ENCODE data around the gene CAPZA2.

CAPZA2 gene

DNA sequence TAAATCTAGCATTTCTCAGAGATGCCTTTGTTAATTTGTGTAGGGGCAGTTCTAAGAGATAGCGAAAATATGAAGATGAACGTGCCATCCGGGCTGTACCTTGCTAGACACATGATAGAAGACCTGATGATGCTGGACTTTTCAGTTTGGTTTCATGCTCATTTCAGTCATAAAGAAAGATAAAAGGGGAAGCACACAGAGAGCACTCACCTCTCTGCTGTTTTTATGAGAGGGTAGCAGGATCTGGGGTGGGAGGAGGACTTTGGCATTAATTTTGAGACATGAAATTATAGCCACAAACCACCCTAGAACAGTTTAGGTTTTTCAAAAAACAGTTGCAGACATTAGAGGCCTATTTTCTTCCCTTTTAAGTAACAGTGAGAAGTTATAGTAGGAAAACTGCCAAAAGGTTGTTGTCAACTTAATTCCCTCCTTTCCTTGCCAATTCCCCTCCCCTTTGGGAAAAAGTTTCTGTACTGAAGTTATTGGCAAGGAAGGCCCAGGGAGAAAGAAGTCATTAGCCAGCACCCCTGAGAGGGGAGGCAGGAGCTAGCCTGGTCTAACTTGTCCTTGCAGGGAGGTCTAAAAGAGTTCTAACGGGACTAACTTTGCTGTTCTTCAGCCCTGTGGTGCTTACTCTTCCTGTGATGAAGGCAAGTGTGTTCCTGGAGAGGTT, 93.6 kb downstream of the CAPZA2 start:
- H3K9me3 ChIP-seq (ENCODE audit: control insufficient read depth, insufficient read depth, low read depth, low read length), result no peaks in the 10 kb centered on the region
- peaks cover 11% of the 10 kb centered on the region for H3K4me1 ChIP-seq (ENCODE audit: control insufficient read depth, insufficient read depth, low read length)
- H3K36me3 ChIP-seq (ENCODE audit: control insufficient read depth in 2 of 2, insufficient read depth in 1 of 2, low read length in 2 of 2), result no peaks in the 10 kb centered on the region
- no peak overlapping the region for H3K4me3 ChIP-seq (ENCODE audit: low read depth, low read length)
- H3K27ac ChIP-seq (ENCODE audit: extremely low read depth, low read depth, low read length), result peak overlapping the region; percentile 46
- CTCF ChIA-PET, result interaction anchor here (0.6 to 1.4 kb wide), 3 partner anchors 15 to 29 kb away, joined by 3 to 4 read pairs (median 4); no protein-coding TSS in a partner anchor
- TF ChIP-seq FEZF1 (tag by site-specific recombination; IDR thresholded peaks at IDR 0.05) (0 out of 2 replicates have a peak, but pooled peaks have one; percentile 8), ZSCAN30 (tag by site-specific recombination; IDR thresholded peaks at IDR 0.05) (peak; percentile 42; the same call in 1 of the 2 replicates), KLF1 (tag by site-specific recombination; IDR thresholded peaks at IDR 0.05) (no peak), IKZF3 (tag by site-specific recombination; IDR thresholded peaks at IDR 0.05) (no peak), ZNF501 (tag by site-specific recombination; IDR thresholded peaks at IDR 0.05) (0 out of 2 replicates have a peak, but pooled peaks have one; percentile 17), PRDM1 (tag by site-specific recombination; IDR thresholded peaks at IDR 0.05) (peak; percentile 39; the same call in 1 of the 2 replicates), ZNF366 (tag by site-specific recombination; conservative IDR thresholded peaks at IDR 0.05) (peak; percentile 33; the same call in 1 of the 2 replicates), MZF1 (tag by site-specific recombination; IDR thresholded peaks at IDR 0.05; ENCODE audit: borderline replicate concordance) (peak; percentile 24; the same call in 1 of the 2 replicates), ZNF514 (tag by site-specific recombination; IDR thresholded peaks at IDR 0.05) (no peak), ZFP69B (tag by site-specific recombination; IDR thresholded peaks at IDR 0.05) (peak; percentile 35; the same call in 1 of the 2 replicates), ZNF302 (tag by site-specific recombination; IDR thresholded peaks at IDR 0.05; ENCODE audit: low read depth) (no peak)
- TF ChIP-seq, protein P1, sequence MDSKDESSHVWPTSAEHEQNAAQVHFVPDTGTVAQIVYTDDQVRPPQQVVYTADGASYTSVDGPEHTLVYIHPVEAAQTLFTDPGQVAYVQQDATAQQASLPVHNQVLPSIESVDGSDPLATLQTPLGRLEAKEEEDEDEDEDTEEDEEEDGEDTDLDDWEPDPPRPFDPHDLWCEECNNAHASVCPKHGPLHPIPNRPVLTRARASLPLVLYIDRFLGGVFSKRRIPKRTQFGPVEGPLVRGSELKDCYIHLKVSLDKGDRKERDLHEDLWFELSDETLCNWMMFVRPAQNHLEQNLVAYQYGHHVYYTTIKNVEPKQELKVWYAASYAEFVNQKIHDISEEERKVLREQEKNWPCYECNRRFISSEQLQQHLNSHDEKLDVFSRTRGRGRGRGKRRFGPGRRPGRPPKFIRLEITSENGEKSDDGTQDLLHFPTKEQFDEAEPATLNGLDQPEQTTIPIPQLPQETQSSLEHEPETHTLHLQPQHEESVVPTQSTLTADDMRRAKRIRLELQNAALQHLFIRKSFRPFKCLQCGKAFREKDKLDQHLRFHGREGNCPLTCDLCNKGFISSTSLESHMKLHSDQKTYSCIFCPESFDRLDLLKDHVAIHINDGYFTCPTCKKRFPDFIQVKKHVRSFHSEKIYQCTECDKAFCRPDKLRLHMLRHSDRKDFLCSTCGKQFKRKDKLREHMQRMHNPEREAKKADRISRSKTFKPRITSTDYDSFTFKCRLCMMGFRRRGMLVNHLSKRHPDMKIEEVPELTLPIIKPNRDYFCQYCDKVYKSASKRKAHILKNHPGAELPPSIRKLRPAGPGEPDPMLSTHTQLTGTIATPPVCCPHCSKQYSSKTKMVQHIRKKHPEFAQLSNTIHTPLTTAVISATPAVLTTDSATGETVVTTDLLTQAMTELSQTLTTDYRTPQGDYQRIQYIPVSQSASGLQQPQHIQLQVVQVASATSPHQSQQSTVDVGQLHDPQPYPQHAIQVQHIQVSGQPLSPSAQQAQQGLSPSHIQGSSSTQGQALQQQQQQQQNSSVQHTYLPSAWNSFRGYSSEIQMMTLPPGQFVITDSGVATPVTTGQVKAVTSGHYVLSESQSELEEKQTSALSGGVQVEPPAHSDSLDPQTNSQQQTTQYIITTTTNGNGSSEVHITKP (tag by site-specific recombination; IDR thresholded peaks at IDR 0.05), result peak; percentile 90
- TF ChIP-seq, protein P2, sequence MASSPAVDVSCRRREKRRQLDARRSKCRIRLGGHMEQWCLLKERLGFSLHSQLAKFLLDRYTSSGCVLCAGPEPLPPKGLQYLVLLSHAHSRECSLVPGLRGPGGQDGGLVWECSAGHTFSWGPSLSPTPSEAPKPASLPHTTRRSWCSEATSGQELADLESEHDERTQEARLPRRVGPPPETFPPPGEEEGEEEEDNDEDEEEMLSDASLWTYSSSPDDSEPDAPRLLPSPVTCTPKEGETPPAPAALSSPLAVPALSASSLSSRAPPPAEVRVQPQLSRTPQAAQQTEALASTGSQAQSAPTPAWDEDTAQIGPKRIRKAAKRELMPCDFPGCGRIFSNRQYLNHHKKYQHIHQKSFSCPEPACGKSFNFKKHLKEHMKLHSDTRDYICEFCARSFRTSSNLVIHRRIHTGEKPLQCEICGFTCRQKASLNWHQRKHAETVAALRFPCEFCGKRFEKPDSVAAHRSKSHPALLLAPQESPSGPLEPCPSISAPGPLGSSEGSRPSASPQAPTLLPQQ (tag by site-specific recombination; IDR thresholded peaks at IDR 0.05), result peak; percentile 70
- TF ChIP-seq, protein P3, sequence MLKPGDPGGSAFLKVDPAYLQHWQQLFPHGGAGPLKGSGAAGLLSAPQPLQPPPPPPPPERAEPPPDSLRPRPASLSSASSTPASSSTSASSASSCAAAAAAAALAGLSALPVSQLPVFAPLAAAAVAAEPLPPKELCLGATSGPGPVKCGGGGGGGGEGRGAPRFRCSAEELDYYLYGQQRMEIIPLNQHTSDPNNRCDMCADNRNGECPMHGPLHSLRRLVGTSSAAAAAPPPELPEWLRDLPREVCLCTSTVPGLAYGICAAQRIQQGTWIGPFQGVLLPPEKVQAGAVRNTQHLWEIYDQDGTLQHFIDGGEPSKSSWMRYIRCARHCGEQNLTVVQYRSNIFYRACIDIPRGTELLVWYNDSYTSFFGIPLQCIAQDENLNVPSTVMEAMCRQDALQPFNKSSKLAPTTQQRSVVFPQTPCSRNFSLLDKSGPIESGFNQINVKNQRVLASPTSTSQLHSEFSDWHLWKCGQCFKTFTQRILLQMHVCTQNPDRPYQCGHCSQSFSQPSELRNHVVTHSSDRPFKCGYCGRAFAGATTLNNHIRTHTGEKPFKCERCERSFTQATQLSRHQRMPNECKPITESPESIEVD (tag by site-specific recombination; IDR thresholded peaks at IDR 0.05), result peak; percentile 93
- POLR2A ChIA-PET, result interaction anchor here (1.1 kb wide), 1 partner anchor 12 kb away, joined by 3 read pairs; no protein-coding TSS in a partner anchor

DNA sequence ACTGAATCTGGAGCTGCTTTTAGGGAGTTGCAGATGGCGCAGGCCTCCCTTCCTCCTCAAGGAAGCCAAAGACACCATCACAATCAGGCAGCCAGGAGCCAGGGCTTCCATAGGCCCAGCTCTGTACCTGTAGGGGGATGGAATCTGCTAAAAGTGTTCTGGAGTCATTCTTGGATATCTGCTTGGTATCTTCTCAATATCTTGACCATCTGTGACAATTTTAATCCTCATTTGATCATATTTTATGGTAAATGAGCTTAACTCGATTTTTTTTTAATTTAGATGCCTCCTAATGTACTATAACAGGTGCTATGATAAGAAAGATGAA, 94.1 kb downstream of the CAPZA2 start:
- POLR2A ChIA-PET, result interaction anchor here (0.6 to 1.1 kb wide), 3 partner anchors 12 to 92 kb away, joined by 3 to 15 read pairs (median 5); no protein-coding TSS in a partner anchor
- peaks cover 11% of the 10 kb centered on the region for H3K4me1 ChIP-seq (ENCODE audit: control insufficient read depth, insufficient read depth, low read length)
- H3K4me3 ChIP-seq (ENCODE audit: low read depth, low read length), result no peak overlapping the region
- TF ChIP-seq ZNF664 (tag by site-specific recombination; IDR thresholded peaks at IDR 0.05), result no peak
- TF ChIP-seq SP7 (tag by site-specific recombination; IDR thresholded peaks at IDR 0.05), result no peak
- peak; percentile 58; the same call in 1 of the 2 replicates for TF ChIP-seq WT1 (tag by site-specific recombination; IDR thresholded peaks at IDR 0.05)
- TF ChIP-seq ZNF76 (tag by site-specific recombination; IDR thresholded peaks at IDR 0.05; ENCODE audit: borderline replicate concordance, low read depth), result no peak
- TF ChIP-seq, protein P1 (tag by site-specific recombination; IDR thresholded peaks at IDR 0.05), result 0 out of 2 replicates have a peak, but pooled peaks have one; percentile 25
- peak; percentile 81 for TF ChIP-seq ZNF600 (tag by site-specific recombination; IDR thresholded peaks at IDR 0.05)
- TF ChIP-seq OSR2 (tag by site-specific recombination; IDR thresholded peaks at IDR 0.05), result no peak
- H3K9me3 ChIP-seq (ENCODE audit: control insufficient read depth, insufficient read depth, low read depth, low read length), result no peaks in the 10 kb centered on the region
- no peaks in the 10 kb centered on the region for H3K36me3 ChIP-seq (ENCODE audit: control insufficient read depth in 2 of 2, insufficient read depth in 1 of 2, low read length in 2 of 2)
- H3K27ac ChIP-seq (ENCODE audit: extremely low read depth, low read depth, low read length), result peak overlapping the region; percentile 46
- CTCF ChIA-PET, result interaction anchor here (0.6 to 1.4 kb wide), 6 partner anchors 15 to 1212 kb away, joined by 3 to 4 read pairs (median 3); no protein-coding TSS in a partner anchor

Measured in HEK293 (cell line).